HCT116 (cell line): ENCODE measurements around the gene SHISAL1. TPM values are rescaled to one million over a fixed set of nuclear protein-coding genes. Genes with fewer than 3 reads are reported as not detected.

Experiments used
- ATAC-seq: fragments of 200-7000 bp; cut with Tn5 transposase; 2 replicates; pipeline ENCODE4 v1.9.1; 2020; ENCODE audit warnings: mild to moderate bottlenecking, moderate library complexity
- BruUV-seq: library from RNA; stranded (reverse); fragments of 400-500 nt; replicated peaks from 2 replicates; lab custom pipeline; 2021; lab: Mats Ljungman, UMichigan
- CTCF ChIA-PET: fragments of 300-600 bp; sonication (Branson Sonifier 250); formaldehyde crosslinking; loops from one replicate; lab custom pipeline; 2021; ENCODE audit warnings: antibody characterized with exemption; lab: Charles Lee
- POLR2A ChIA-PET: fragments of 300-600, 350-600 bp; sonication (Branson Sonifier 250); formaldehyde crosslinking; loops from one replicate; lab custom pipeline; 2021; ENCODE audit warnings: antibody characterized with exemption; lab: Charles Lee
- RAD21 ChIA-PET, 2 experiments: fragments of 300-600 bp; sonication (Branson Sonifier 250); formaldehyde crosslinking; loops; one replicate each; lab custom pipeline; 2023; ENCODE audit warnings: low total read pairs in 2 of 2; ENCODE audit not compliant: uncharacterized antibody in 2 of 2, unreplicated experiment in 2 of 2, low non-redundant PET in 1 of 2; lab: Charles Lee
- DNase-seq: peaks from one replicate; pipeline ENCODE4 v3.0.0-alpha.2; 2010; ENCODE audit warnings: low read depth, low spot score
- H2AFZ ChIP-seq: fragments of 200-600 bp; shearing (Covaris generic), sonication (generic); 2 replicates; pipeline ENCODE4 v1.6.1; 2017; ENCODE audit warnings: low read depth, mixed run types, mixed read lengths, antibody characterized with exemption, low read length; ENCODE audit not compliant: poor library complexity, severe bottlenecking
- H3K27ac ChIP-seq: 2 replicates; pipeline ENCODE4 v1.5.1; 2012; ENCODE audit warnings: low read depth, low read length
- H3K27me3 ChIP-seq: fragments of 200-600 bp; sonication (generic); 2 replicates; pipeline ENCODE4 v1.6.1; 2016; ENCODE audit warnings: mixed run types, low read length, mixed read lengths; ENCODE audit not compliant: insufficient read depth
- H3K36me3 ChIP-seq, 2 experiments: fragments of 200-500 bp in 1 of 2; fragments of 200-600 bp in 1 of 2; sonication (Bioruptor generic) in 1 of 2; sonication (generic) in 1 of 2; 2 replicates each; pipeline versions ENCODE4 v1.5.1 to v1.6.1; 2014 to 2016; ENCODE audit warnings: low read length in 2 of 2, inconsistent platforms in 1 of 2, mixed read lengths in 1 of 2, mixed run types in 1 of 2; ENCODE audit not compliant: insufficient read depth in 2 of 2, control insufficient read depth in 1 of 2
- H3K4me1 ChIP-seq, 2 experiments: fragments of 200-600 bp in 1 of 2; sonication (generic) in 1 of 2; 2 replicates each; pipeline versions ENCODE4 v1.5.1 to v1.6.1; 2012 to 2017; ENCODE audit warnings: low read length in 2 of 2, inconsistent platforms in 1 of 2, mild to moderate bottlenecking in 1 of 2, mixed read lengths in 1 of 2, mixed run types in 1 of 2, moderate library complexity in 1 of 2; ENCODE audit not compliant: insufficient read depth in 2 of 2, control insufficient read depth in 1 of 2
- H3K4me2 ChIP-seq: fragments of 200-600 bp; sonication (generic); 2 replicates; pipeline ENCODE4 v1.6.1; 2017; ENCODE audit warnings: mixed run types, low read length, mixed read lengths
- H3K4me3 ChIP-seq, 2 experiments: fragments of 200-600 bp in 1 of 2; sonication (generic) in 1 of 2; replicated peaks in 1 of 2; 2 replicates each; pipeline ENCODE4 v1.5.1; 2011 to 2016; ENCODE audit warnings: low read length in 2 of 2, control low read depth in 1 of 2, low read depth in 1 of 2, mild to moderate bottlenecking in 1 of 2, mixed read lengths in 1 of 2, mixed run types in 1 of 2
- H3K79me2 ChIP-seq: fragments of 200-600 bp; sonication (generic); 2 replicates; pipeline ENCODE4 v1.6.1; 2017; ENCODE audit warnings: mild to moderate bottlenecking, mixed run types, low read length, moderate library complexity, mixed read lengths; ENCODE audit not compliant: insufficient read depth
- H3K9ac ChIP-seq: fragments of 200-600 bp; sonication (generic); 2 replicates; pipeline ENCODE4 v1.6.1; 2016; ENCODE audit warnings: low read length, mixed read lengths
- H3K9me2 ChIP-seq: fragments of 200-600 bp; sonication (generic), shearing (Covaris generic); 2 replicates; pipeline ENCODE4 v1.6.1; 2017; ENCODE audit warnings: mixed run types, mild to moderate bottlenecking, moderate library complexity; ENCODE audit not compliant: insufficient read depth
- H3K9me3 ChIP-seq, 2 experiments: fragments of 200-500 bp in 1 of 2; fragments of 200-600 bp in 1 of 2; sonication (Bioruptor generic) in 1 of 2; sonication (generic) in 1 of 2; 2 replicates each; pipeline ENCODE4 v1.6.1; 2014 to 2017; ENCODE audit warnings: low read length in 2 of 2, mixed read lengths in 2 of 2, inconsistent platforms in 1 of 2, low read depth in 1 of 2, mild to moderate bottlenecking in 1 of 2, mixed run types in 1 of 2, moderate library complexity in 1 of 2; ENCODE audit not compliant: control insufficient read depth in 1 of 2, insufficient read depth in 1 of 2
- H4K20me1 ChIP-seq: fragments of 200-600 bp; sonication (generic), shearing (Covaris generic); 2 replicates; pipeline ENCODE4 v1.6.1; 2017; ENCODE audit warnings: mixed run types, mild to moderate bottlenecking, moderate library complexity; ENCODE audit not compliant: insufficient read depth
- ATF3 ChIP-seq: IDR thresholded peaks from 2 replicates; pipeline ENCODE4 v1.6.1; 2012
- CBX3 ChIP-seq: IDR thresholded peaks from 2 replicates; pipeline ENCODE4 v1.6.1; 2012; ENCODE audit warnings: low read depth
- CTCF ChIP-seq, 3 experiments: fragments of 200-600 bp in 1 of 3; sonication (generic) in 1 of 3; IDR thresholded peaks in 2 of 3; conservative IDR thresholded peaks in 1 of 3; 2 replicates each; pipeline ENCODE4 v1.5.1; 2012 to 2017; ENCODE audit warnings: low read depth in 2 of 3, low read length in 2 of 3, antibody characterized with exemption in 1 of 3, borderline replicate concordance in 1 of 3, control low read depth in 1 of 3, mild to moderate bottlenecking in 1 of 3, mixed read lengths in 1 of 3, mixed run types in 1 of 3, moderate library complexity in 1 of 3; ENCODE audit not compliant: insufficient read depth in 1 of 3
- EGR1 ChIP-seq: IDR thresholded peaks from 2 replicates; pipeline ENCODE4 v1.6.1; 2012; ENCODE audit warnings: low read depth
- ELF1 ChIP-seq: IDR thresholded peaks from 2 replicates; pipeline ENCODE4 v1.6.1; 2012; ENCODE audit warnings: low read depth, borderline replicate concordance
- EZH2 ChIP-seq: fragments of 200-600 bp; sonication (generic); IDR thresholded peaks from 2 replicates; pipeline ENCODE4 v1.6.1; 2017; ENCODE audit warnings: antibody characterized with exemption, mixed run types
- EZH2phosphoT487 ChIP-seq: fragments of 200-600 bp; IDR thresholded peaks from 2 replicates; pipeline ENCODE4 v1.6.1; 2018; ENCODE audit warnings: antibody characterized with exemption, borderline replicate concordance
- FOSL1 ChIP-seq: IDR thresholded peaks from 2 replicates; pipeline ENCODE4 v1.6.1; 2012; ENCODE audit warnings: low read depth
- POLR2AphosphoS5 ChIP-seq: IDR thresholded peaks from 2 replicates; pipeline ENCODE4 v1.6.1; 2011; ENCODE audit warnings: mild to moderate bottlenecking, low read depth, low read length, moderate library complexity
- RAD21 ChIP-seq: IDR thresholded peaks from 2 replicates; pipeline ENCODE4 v1.6.1; 2012; ENCODE audit warnings: low read depth, mild to moderate bottlenecking
- REST ChIP-seq: IDR thresholded peaks from 2 replicates; pipeline ENCODE4 v1.6.1; 2012; ENCODE audit warnings: low read depth
- SP1 ChIP-seq: IDR thresholded peaks from 2 replicates; pipeline ENCODE4 v1.6.1; 2012; ENCODE audit warnings: low read depth
- YY1 ChIP-seq: IDR thresholded peaks from 2 replicates; pipeline ENCODE4 v1.6.1; 2011; ENCODE audit warnings: low read length, low read depth, moderate library complexity, mild to moderate bottlenecking; ENCODE audit not compliant: insufficient replicate concordance; ENCODE audit errors: extremely low read depth
- ZBTB33 ChIP-seq: IDR thresholded peaks from 2 replicates; pipeline ENCODE4 v1.6.1; 2011; ENCODE audit warnings: mild to moderate bottlenecking, low read length, moderate library complexity; ENCODE audit not compliant: insufficient replicate concordance; ENCODE audit errors: extremely low read depth
- ZFX ChIP-seq: fragments of 450-650 bp; IDR thresholded peaks from 2 replicates; pipeline ENCODE4 v1.6.1; 2017
- ZNF274 ChIP-seq: fragments of 200-500 bp; sonication (Bioruptor generic); IDR thresholded peaks from 2 replicates; pipeline ENCODE4 v1.6.1; 2014; ENCODE audit warnings: mild to moderate bottlenecking, low read depth, low read length, inconsistent platforms
- intact Hi-C: fragments of 100-400 bp; cut with micrococcal nuclease; formaldehyde crosslinking; loops from 2 replicates; pipeline ENCODE4 v1.10.0; 2022
- total RNA-seq: library from RNA; stranded (reverse); gene quantifications from one replicate; pipeline ENCODE4 v1.2.1, GENCODE V29; 2021; ENCODE audit not compliant: unreplicated experiment

The SHISAL1 gene
- total RNA-seq, 1 experiment from 2014 or later: not detected

- TF ChIP-seq REST (no peak), ZNF274 (no peak), SP1 (no peak)
These were observed 63.8 kb downstream of the SHISAL1 start (continued) for GRCh38 chr22:44248926-44249325.

GRCh38 chr22:44247923-44248892 is 64.5 kb downstream of the SHISAL1 start:
- POLR2A ChIA-PET: no interaction called here
- RAD21 ChIA-PET: no interaction called here
- CTCF ChIA-PET: no interaction called here
- TF ChIP-seq EGR1 (no peak), CTCF (IDR thresholded peaks at IDR 0.05 in 2 of 3, conservative IDR thresholded peaks at IDR 0.05 in 1 of 3; ENCODE audit: borderline replicate concordance in 1 of 3, insufficient read depth in 1 of 3, low read depth in 2 of 3, low read length in 2 of 3) (no peak), ZBTB33 (no peak), YY1 (no peak), EZH2 (no peak), FOSL1 (no peak), ATF3 (no peak), ZFX (no peak), SP1 (no peak), EZH2phosphoT487 (no peak), RAD21 (no peak), CBX3 (no peak), ELF1 (no peak), POLR2AphosphoS5 (no peak)

More at GRCh38 chr22:44247923-44248892, 64.5 kb downstream of the SHISAL1 start:
- H3K4me2 ChIP-seq: no peak overlapping the region
- no peak for ATAC-seq
- no peak overlapping the region for H3K9ac ChIP-seq
- H4K20me1 ChIP-seq: no peaks in the 10 kb centered on the region
- no peak for DNase-seq
- no peaks in the 10 kb centered on the region for H3K36me3 ChIP-seq
- no TSS peak for BruUV-seq
- no peaks in the 10 kb centered on the region for H3K9me2 ChIP-seq
- H3K9me3 ChIP-seq: no peaks in the 10 kb centered on the region
- H3K27ac ChIP-seq: no peak overlapping the region
- intact Hi-C loops: no loop called here
- H3K4me1 ChIP-seq: no peaks in the 10 kb centered on the region
- H3K27me3 ChIP-seq: 0 out of 2 replicates have a peak, but pooled peaks cover 6% of the 10 kb centered on the region
- no peaks in the 10 kb centered on the region for H3K79me2 ChIP-seq
- H3K4me3 ChIP-seq: no peak overlapping the region
- H2AFZ ChIP-seq: no peak overlapping the region
